ENCODE data around the gene SLC1A3. TPM values are rescaled to one million over a fixed set of nuclear protein-coding genes. Genes with fewer than 3 reads are reported as not detected.

The SLC1A3 gene
- total and polyA plus RNA-seq, 2 of the 4 experiments (the other 2 are of a cell fraction): 0.27 to 1.3 TPM

GRCh38 chr5:36602704-36603321 lies 3.6 kb upstream of the SLC1A3 start:
- CTCF ChIA-PET: interaction anchor here (0.6 kb wide), 1 partner anchor 188 kb away, joined by 7 read pairs; no protein-coding TSS in a partner anchor
- no peak overlapping the region for H2AK5ac ChIP-seq (ENCODE audit: low read depth, low read length)

More at GRCh38 chr5:36602704-36603321, 3.6 kb upstream of the SLC1A3 start:
- ATAC-seq (ENCODE audit: low read depth): no peak
- no peak overlapping the region for H4K5ac ChIP-seq (ENCODE audit: low read depth, low read length)
- no peaks in the 10 kb centered on the region for H3K9me3 ChIP-seq (ENCODE audit: control insufficient read depth, insufficient read depth, low read length)
- in situ Hi-C loops (cut with MboI; ENCODE audit: low sequenced_read_pairs): no loop called here
- no peaks in the 10 kb centered on the region for H3K4me1 ChIP-seq (ENCODE audit: control insufficient read depth, insufficient read depth, low read length)
- no peak overlapping the region for H3K4ac ChIP-seq (ENCODE audit: low read depth, low read length)
- H2BK15ac ChIP-seq (ENCODE audit: low read depth, low read length): no peak overlapping the region
- TF ChIP-seq, protein P1, sequence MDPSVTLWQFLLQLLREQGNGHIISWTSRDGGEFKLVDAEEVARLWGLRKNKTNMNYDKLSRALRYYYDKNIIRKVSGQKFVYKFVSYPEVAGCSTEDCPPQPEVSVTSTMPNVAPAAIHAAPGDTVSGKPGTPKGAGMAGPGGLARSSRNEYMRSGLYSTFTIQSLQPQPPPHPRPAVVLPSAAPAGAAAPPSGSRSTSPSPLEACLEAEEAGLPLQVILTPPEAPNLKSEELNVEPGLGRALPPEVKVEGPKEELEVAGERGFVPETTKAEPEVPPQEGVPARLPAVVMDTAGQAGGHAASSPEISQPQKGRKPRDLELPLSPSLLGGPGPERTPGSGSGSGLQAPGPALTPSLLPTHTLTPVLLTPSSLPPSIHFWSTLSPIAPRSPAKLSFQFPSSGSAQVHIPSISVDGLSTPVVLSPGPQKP (IDR thresholded peaks at IDR 0.05; ENCODE audit: borderline replicate concordance, low read depth, low read length): no peak
- TF ChIP-seq BHLHE40 (IDR thresholded peaks at IDR 0.05; ENCODE audit: low read depth, low read length) (no peak), RCOR1 (IDR thresholded peaks at IDR 0.05; ENCODE audit: insufficient replicate concordance, low read length) (no peak), FOS (IDR thresholded peaks at IDR 0.05; ENCODE audit: low read depth, low read length) (no peak), CEBPB (IDR thresholded peaks at IDR 0.05; ENCODE audit: low read depth, low read length) (no peak), MXI1 (IDR thresholded peaks at IDR 0.05; ENCODE audit: borderline replicate concordance, low read depth, low read length) (no peak), NFE2L2 (IDR thresholded peaks at IDR 0.05; ENCODE audit: low read depth, low read length) (no peak), RFX5 (IDR thresholded peaks at IDR 0.05; ENCODE audit: low read depth, low read length) (no peak), SMC3 (IDR thresholded peaks at IDR 0.05; ENCODE audit: low read depth, low read length) (no peak), POLR2A (IDR thresholded peaks at IDR 0.05; ENCODE audit: low read depth, low read length) (no peak), MAZ (IDR thresholded peaks at IDR 0.05; ENCODE audit: borderline replicate concordance, low read depth, low read length) (no peak), RAD21 (IDR thresholded peaks at IDR 0.05; ENCODE audit: low read length) (no peak), MAFK (IDR thresholded peaks at IDR 0.05; ENCODE audit: low read depth, low read length) (no peak), CTCF (conservative IDR thresholded peaks at IDR 0.05; ENCODE audit: low read depth, low read length) (no peak), CHD1 (IDR thresholded peaks at IDR 0.05; ENCODE audit: low read depth, low read length) (no peak)
- TF ChIP-seq, protein P2, sequence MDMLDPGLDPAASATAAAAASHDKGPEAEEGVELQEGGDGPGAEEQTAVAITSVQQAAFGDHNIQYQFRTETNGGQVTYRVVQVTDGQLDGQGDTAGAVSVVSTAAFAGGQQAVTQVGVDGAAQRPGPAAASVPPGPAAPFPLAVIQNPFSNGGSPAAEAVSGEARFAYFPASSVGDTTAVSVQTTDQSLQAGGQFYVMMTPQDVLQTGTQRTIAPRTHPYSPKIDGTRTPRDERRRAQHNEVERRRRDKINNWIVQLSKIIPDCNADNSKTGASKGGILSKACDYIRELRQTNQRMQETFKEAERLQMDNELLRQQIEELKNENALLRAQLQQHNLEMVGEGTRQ (IDR thresholded peaks at IDR 0.05; ENCODE audit: low read depth, low read length): no peak
- H3K9ac ChIP-seq (ENCODE audit: low read depth, low read length): no peak overlapping the region
- no peaks in the 10 kb centered on the region for H4K20me1 ChIP-seq (ENCODE audit: insufficient read depth, low read length)
- no peak overlapping the region for H4K91ac ChIP-seq (ENCODE audit: insufficient read depth, low read depth, low read length)
- POLR2A ChIA-PET (ENCODE audit: unreplicated experiment): no interaction called here
- no peaks in the 10 kb centered on the region for H3K36me3 ChIP-seq (ENCODE audit: control insufficient read depth, insufficient read depth, low read length)
- H3K4me2 ChIP-seq (ENCODE audit: low read depth, low read length): no peak overlapping the region
- 71% methylated on average over 2 of the region's 5 CpGs; no CpG with 5 or more reads in 1 of the 2 experiments for WGBS, 2 experiments (ENCODE audit: extremely low coverage in 2 of 2, insufficient read length in 1 of 2)
- H2AK9ac ChIP-seq (replicated peaks; ENCODE audit: low read depth, low read length, poor library complexity): no peak overlapping the region
- no peaks in the 10 kb centered on the region for H3K79me1 ChIP-seq (ENCODE audit: low read depth in 1 of 2, low read length in 2 of 2)
- H2BK120ac ChIP-seq (ENCODE audit: low read depth, low read length): no peak overlapping the region
- H4K8ac ChIP-seq (ENCODE audit: low read depth in 2 of 2, low read length in 2 of 2): no peak overlapping the region
- dilution Hi-C loops (cut with HindIII; ENCODE audit: low sequenced_read_pairs, unreplicated experiment): no loop called here
- intact Hi-C loops (cut with micrococcal nuclease): loop anchor here (5.0 kb wide), 1 partner anchor 209 kb away; no protein-coding TSS in a partner anchor
- H3K23ac ChIP-seq (ENCODE audit: low read depth, low read length): no peak overlapping the region
- no peak overlapping the region for H3K4me3 ChIP-seq (ENCODE audit: insufficient read depth, low read depth, low read length)
- H3K14ac ChIP-seq (replicated peaks; ENCODE audit: low read depth, low read length): no peak overlapping the region
- BruUV-seq (replicated peaks): no TSS peak
- no peak for DNase-seq
- H3K27me3 ChIP-seq (ENCODE audit: control insufficient read depth, insufficient read depth, low read length): no peaks in the 10 kb centered on the region
- no peak overlapping the region for H2BK20ac ChIP-seq (ENCODE audit: low read depth, low read length)
- H3K18ac ChIP-seq (ENCODE audit: low read depth, low read length): no peak overlapping the region
- H2BK5ac ChIP-seq (ENCODE audit: low read depth, low read length, poor library complexity, severe bottlenecking): no peak overlapping the region
- no peak overlapping the region for H2AFZ ChIP-seq (replicated peaks; ENCODE audit: low read length, poor library complexity)
- no peaks in the 10 kb centered on the region; the same call in 1 of the 2 replicates for H3K9me1 ChIP-seq (ENCODE audit: insufficient read depth, low read length)
- H3K56ac ChIP-seq (ENCODE audit: extremely low read depth, insufficient read depth, low read length): no peak overlapping the region
- no peak overlapping the region for H3K27ac ChIP-seq (ENCODE audit: insufficient read depth, low read length)
